HepG2 (cell line): Measurements from ENCODE around the gene SGK1. TPM values are rescaled to one million over a fixed set of nuclear protein-coding genes. Genes with fewer than 3 reads are reported as not detected.

Experiments
- ATAC-seq: fragments of 200-7000 bp; cut with Tn5 transposase; 3 replicates; pipeline ENCODE4 v1.9.1; 2020; ENCODE audit warnings: mild to moderate bottlenecking, moderate library complexity
- BruUV-seq: library from RNA; stranded (reverse); fragments of 400-500 nt; replicated peaks from 2 replicates; lab custom pipeline; 2021; lab: Mats Ljungman, UMichigan
- CTCF ChIA-PET: fragments of 300-600 bp; formaldehyde crosslinking; extraction: SDS; loops from one replicate; lab custom pipeline; 2021; ENCODE audit warnings: low total read pairs, inconsistent platforms, low intra/inter-chr PET ratio; lab: Yijun Ruan, JAX
- POLR2A ChIA-PET: fragments of 350-600 bp; sonication (Branson Sonifier 250); formaldehyde crosslinking; loops from one replicate; lab custom pipeline; 2020; ENCODE audit warnings: antibody characterized with exemption, inconsistent platforms; lab: Yijun Ruan, JAX
- DNase-seq: peaks from one replicate; pipeline ENCODE4 v3.0.0-alpha.2; 2015; ENCODE audit warnings: low spot score
- FAIRE-seq: peaks from 3 replicates; lab custom pipeline; 2011; peaks lifted over from hg19 to GRCh38; lab: Jason Lieb, UNC
- H2AFZ ChIP-seq: one replicate; pipeline ENCODE4 v1.6.1; 2011; ENCODE audit warnings: low read length, inconsistent platforms
- H3K27ac ChIP-seq: fragments of 300-600 bp; 3 replicates; pipeline ENCODE4 v1.8.0; 2011; ENCODE audit warnings: mixed run types, mild to moderate bottlenecking, mixed read lengths, low read length, inconsistent platforms; ENCODE audit not compliant: insufficient read depth; ENCODE audit errors: extremely low read length
- H3K27me3 ChIP-seq, 2 experiments: fragments of 200-600 bp in 1 of 2; 2 replicates in 1 of 2; 3 replicates in 1 of 2; pipeline versions ENCODE4 v1.6.0 to v1.8.0; 2011; ENCODE audit warnings: low read length in 2 of 2, mild to moderate bottlenecking in 2 of 2, moderate library complexity in 2 of 2, inconsistent platforms in 1 of 2; ENCODE audit not compliant: insufficient read depth in 2 of 2, control insufficient read depth in 1 of 2
- H3K36me3 ChIP-seq, 2 experiments: fragments of 200-600 bp in 1 of 2; replicated peaks in 1 of 2; 2 replicates in 1 of 2; 3 replicates in 1 of 2; pipeline versions ENCODE4 v1.5.1 to v1.8.0; 2011; ENCODE audit warnings: low read length in 2 of 2, inconsistent platforms in 1 of 2; ENCODE audit not compliant: insufficient read depth in 2 of 2, control insufficient read depth in 1 of 2
- H3K4me1 ChIP-seq: 2 replicates; pipeline ENCODE4 v1.5.1; 2012; ENCODE audit warnings: low read length, inconsistent platforms; ENCODE audit not compliant: insufficient read depth
- H3K4me2 ChIP-seq: 2 replicates; pipeline ENCODE4 v1.6.0; 2011; ENCODE audit warnings: low read depth, low read length, inconsistent platforms
- H3K4me3 ChIP-seq, 3 experiments: fragments of 200-600 bp in 1 of 3; sonication (generic), shearing (Covaris generic) in 1 of 3; replicated peaks in 1 of 3; 2 replicates each; pipeline ENCODE4 v1.5.1; 2011 to 2016; ENCODE audit warnings: low read length in 3 of 3, inconsistent platforms in 2 of 3, low read depth in 2 of 3, mild to moderate bottlenecking in 2 of 3, control low read depth in 1 of 3, mixed read lengths in 1 of 3; ENCODE audit not compliant: insufficient read depth in 1 of 3
- H3K79me2 ChIP-seq: one replicate; pipeline ENCODE4 v1.6.1; 2011; ENCODE audit warnings: low read length, inconsistent platforms; ENCODE audit not compliant: insufficient read depth
- H3K9ac ChIP-seq: 2 replicates; pipeline ENCODE4 v1.6.0; 2011; ENCODE audit warnings: mild to moderate bottlenecking, low read depth, low read length, inconsistent platforms; ENCODE audit not compliant: insufficient read depth
- H3K9me3 ChIP-seq: 2 replicates; pipeline ENCODE4 v1.5.1; 2012; ENCODE audit warnings: mild to moderate bottlenecking, low read length
- H4K20me1 ChIP-seq: 2 replicates; pipeline ENCODE4 v1.6.0; 2011; ENCODE audit warnings: inconsistent platforms, mild to moderate bottlenecking, low read length, moderate library complexity; ENCODE audit not compliant: insufficient read depth
- ARHGAP35 ChIP-seq: sonication (generic); formaldehyde crosslinking; IDR thresholded peaks from 2 replicates; pipeline ENCODE4 v1.9.0; 2022; ENCODE audit warnings: mild to moderate bottlenecking, inconsistent platforms, moderate library complexity, missing genetic modification reagents, borderline replicate concordance
- ARNT ChIP-seq: fragments of 450-650 bp; IDR thresholded peaks from 2 replicates; pipeline ENCODE4 v1.6.1; 2017
- CREB1 ChIP-seq, 2 experiments: fragments of 450-650 bp in 1 of 2; IDR thresholded peaks; 2 replicates each; pipeline ENCODE4 v1.6.1; 2016 to 2017; ENCODE audit warnings: control low read depth in 1 of 2, mild to moderate bottlenecking in 1 of 2, missing compliant biosample characterization in 1 of 2, missing genetic modification characterization in 1 of 2
- ELF4 ChIP-seq: sonication (generic); formaldehyde crosslinking; IDR thresholded peaks from 2 replicates; pipeline ENCODE4 v1.5.0; 2020; ENCODE audit warnings: missing genetic modification reagents, mild to moderate bottlenecking, moderate library complexity, borderline replicate concordance
- EP300 ChIP-seq, 3 experiments: sonication (generic) in 1 of 3; formaldehyde crosslinking in 1 of 3; IDR thresholded peaks; 2 replicates each; pipeline versions ENCODE4 v1.5.1 to v1.6.1; 2011 to 2020; ENCODE audit warnings: low read depth in 2 of 3, low read length in 2 of 3, borderline replicate concordance in 1 of 3, improper control_type of control experiment in 1 of 3, mild to moderate bottlenecking in 1 of 3, missing genetic modification reagents in 1 of 3, moderate library complexity in 1 of 3
- KLF15 ChIP-seq: sonication (generic); formaldehyde crosslinking; IDR thresholded peaks from 2 replicates; pipeline ENCODE4 v1.8.1; 2023; ENCODE audit warnings: borderline replicate concordance, mild to moderate bottlenecking, inconsistent platforms, missing genetic modification reagents, mixed read lengths
- MAZ ChIP-seq, 2 experiments: sonication (generic) in 1 of 2; formaldehyde crosslinking in 1 of 2; IDR thresholded peaks; 2 replicates each; pipeline versions ENCODE4 v1.5.0 to v1.6.1; 2012 to 2020; ENCODE audit warnings: low read depth in 2 of 2, mild to moderate bottlenecking in 2 of 2, borderline replicate concordance in 1 of 2, improper control_type of control experiment in 1 of 2, low read length in 1 of 2, missing genetic modification reagents in 1 of 2, moderate library complexity in 1 of 2
- MYNN ChIP-seq: sonication (generic); formaldehyde crosslinking; IDR thresholded peaks from 2 replicates; pipeline ENCODE4 v1.4.0; 2020; ENCODE audit warnings: mild to moderate bottlenecking, low read depth, missing genetic modification reagents
- ZFP36 ChIP-seq: fragments of 150-350 bp; IDR thresholded peaks from 2 replicates; pipeline ENCODE4 v1.6.1; 2018; ENCODE audit warnings: borderline replicate concordance, low read length, low read depth; ENCODE audit not compliant: partially characterized antibody
- ZNF20 ChIP-seq: sonication (generic); formaldehyde crosslinking; IDR thresholded peaks from 2 replicates; pipeline ENCODE4 v1.4.0; 2020; ENCODE audit warnings: mild to moderate bottlenecking, moderate library complexity, missing genetic modification reagents
- ZNF382 ChIP-seq: sonication (generic); formaldehyde crosslinking; IDR thresholded peaks from 2 replicates; pipeline ENCODE4 v1.5.0; 2020; ENCODE audit warnings: missing genetic modification reagents, mild to moderate bottlenecking, borderline replicate concordance
- ZNF557 ChIP-seq: sonication (generic); formaldehyde crosslinking; IDR thresholded peaks from 2 replicates; pipeline ENCODE4 v1.4.0; 2020; ENCODE audit warnings: missing genetic modification reagents
- ZNF563 ChIP-seq: sonication (generic); formaldehyde crosslinking; IDR thresholded peaks from 2 replicates; pipeline ENCODE4 v1.8.0; 2022; ENCODE audit warnings: mild to moderate bottlenecking, moderate library complexity, missing genetic modification reagents
- WGBS: methylation state at CpG from one replicate; pipeline ENCODE4 v1.1.6; 2017; ENCODE audit warnings: low lambda C conversion rate; 5-methylcytosine and 5-hydroxymethylcytosine counted together
- in situ Hi-C: cut with HindIII; loops from 2 replicates; pipeline ENCODE4 v1.10.0; 2017; ENCODE audit warnings: low pct_unique_long_range_greater_than_20kb; ENCODE audit not compliant: extremely low pct_ligation_motif_present
- intact Hi-C: fragments of 100-400 bp; cut with micrococcal nuclease; formaldehyde crosslinking; loops from one replicate; pipeline ENCODE4 v1.10.0; 2022; ENCODE audit not compliant: unreplicated experiment
- polyA plus RNA-seq, 8 experiments: library from polyadenylated mRNA; depleted of rRNA in 3 of 8; stranded (reverse) in 7 of 8; unstranded in 1 of 8; fragments of >200 nt; fragmentation: Illumina TruSeq in 4 of 8; extraction: Trizol in 4 of 8; gene quantifications; 2 replicates each; pipeline versions ENCODE4 v1.2.1 to v1.2.3, GENCODE V29; 2011 to 2016; ENCODE audit warnings: low read depth in 4 of 8, missing spikeins in 1 of 8, mixed read lengths in 1 of 8; ENCODE audit not compliant: insufficient read depth in 1 of 8
- total RNA-seq, 5 experiments: library from RNA; depleted of rRNA; stranded (reverse); fragments of >200 nt; fragmentation: Illumina TruSeq; extraction: Trizol; gene quantifications; 2 replicates each; pipeline ENCODE4 v1.2.3, GENCODE V29; 2016; ENCODE audit warnings: low read depth in 1 of 5
- TF ChIP-seq, protein P1 (sequence below): sonication (generic); formaldehyde crosslinking; IDR thresholded peaks from 2 replicates; pipeline ENCODE4 v1.4.0; 2020; ENCODE audit warnings: missing genetic modification reagents
- TF ChIP-seq, protein P2 (sequence below): sonication (generic); formaldehyde crosslinking; IDR thresholded peaks from 2 replicates; pipeline ENCODE4 v1.4.0; 2020; ENCODE audit warnings: missing genetic modification reagents
- TF ChIP-seq, protein P3 (sequence below): sonication (generic); formaldehyde crosslinking; IDR thresholded peaks from 2 replicates; pipeline ENCODE4 v1.4.0; 2020; ENCODE audit warnings: missing genetic modification reagents

Gene SGK1
- total and polyA plus RNA-seq, 2 of the 13 experiments (the other 11 are each of a cell fraction or from before 2014, with no cell fraction given): 56.1 to 56.2 TPM

DNA sequence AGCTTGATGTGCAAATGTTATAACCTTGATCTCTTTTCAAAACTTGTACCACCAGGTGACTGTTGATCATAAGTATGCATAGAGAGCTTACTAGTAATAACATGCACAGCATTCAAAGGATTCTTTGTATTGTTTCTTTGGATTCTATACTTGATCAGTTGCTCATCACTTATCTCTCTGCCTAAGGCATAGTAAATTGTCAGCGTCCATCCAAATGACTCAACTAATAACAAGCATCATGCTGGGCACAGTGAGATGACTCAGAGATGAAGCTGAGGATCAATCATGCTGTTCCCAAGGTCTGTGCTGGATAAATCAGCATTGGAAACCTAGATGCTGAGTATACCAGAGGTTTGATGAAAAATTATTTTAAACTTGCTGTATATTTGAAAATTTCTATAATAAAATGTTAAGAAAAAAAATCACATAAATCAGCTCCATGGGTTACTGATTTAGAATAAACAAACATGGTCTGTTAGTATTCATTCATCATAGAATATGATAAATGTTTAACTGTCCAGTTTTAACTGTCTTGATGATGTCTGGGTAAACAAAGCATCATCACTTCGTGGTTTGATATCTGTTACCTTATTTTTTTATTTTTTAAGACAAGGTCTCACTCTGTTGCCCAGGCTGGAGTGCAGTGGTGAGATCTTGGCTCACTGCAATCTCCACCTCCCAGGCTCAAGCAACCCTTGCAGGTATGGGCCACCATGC is 45.6 kb upstream of the SGK1 start:
- H2AFZ ChIP-seq: no peak overlapping the region
- no peaks in the 10 kb centered on the region for H3K79me2 ChIP-seq
- BruUV-seq: no TSS peak
- no peak for ATAC-seq
- POLR2A ChIA-PET: no interaction called here
- no peak overlapping the region for H3K9ac ChIP-seq
- no peak overlapping the region for H3K4me3 ChIP-seq
- intact Hi-C loops: no loop called here
- no peak for DNase-seq
- no peaks in the 10 kb centered on the region for H3K27me3 ChIP-seq
- CTCF ChIA-PET: no interaction called here
- no peaks in the 10 kb centered on the region for H3K4me1 ChIP-seq
- 3% methylated on average over 2 of the region's 2 CpGs for WGBS
- H3K9me3 ChIP-seq: no peaks in the 10 kb centered on the region
- no peak overlapping the region for H3K4me2 ChIP-seq
- no peaks in the 10 kb centered on the region for H3K36me3 ChIP-seq
- H3K27ac ChIP-seq: no peak overlapping the region
- no peak for FAIRE-seq
- in situ Hi-C loops: no loop called here
- no peaks in the 10 kb centered on the region for H4K20me1 ChIP-seq
- TF ChIP-seq, protein P1, sequence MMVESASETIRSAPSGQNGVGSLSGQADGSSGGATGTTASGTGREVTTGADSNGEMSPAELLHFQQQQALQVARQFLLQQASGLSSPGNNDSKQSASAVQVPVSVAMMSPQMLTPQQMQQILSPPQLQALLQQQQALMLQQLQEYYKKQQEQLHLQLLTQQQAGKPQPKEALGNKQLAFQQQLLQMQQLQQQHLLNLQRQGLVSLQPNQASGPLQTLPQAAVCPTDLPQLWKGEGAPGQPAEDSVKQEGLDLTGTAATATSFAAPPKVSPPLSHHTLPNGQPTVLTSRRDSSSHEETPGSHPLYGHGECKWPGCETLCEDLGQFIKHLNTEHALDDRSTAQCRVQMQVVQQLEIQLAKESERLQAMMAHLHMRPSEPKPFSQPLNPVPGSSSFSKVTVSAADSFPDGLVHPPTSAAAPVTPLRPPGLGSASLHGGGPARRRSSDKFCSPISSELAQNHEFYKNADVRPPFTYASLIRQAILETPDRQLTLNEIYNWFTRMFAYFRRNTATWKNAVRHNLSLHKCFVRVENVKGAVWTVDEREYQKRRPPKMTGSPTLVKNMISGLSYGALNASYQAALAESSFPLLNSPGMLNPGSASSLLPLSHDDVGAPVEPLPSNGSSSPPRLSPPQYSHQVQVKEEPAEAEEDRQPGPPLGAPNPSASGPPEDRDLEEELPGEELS (CRISPR knock-in tag): no peak
- TF ChIP-seq MAZ (IDR thresholded peaks at IDR 0.05; ENCODE audit: borderline replicate concordance, low read depth, low read length) (no peak), MAZ (CRISPR knock-in tag; IDR thresholded peaks at IDR 0.05; ENCODE audit: low read depth) (no peak), EP300 (IDR thresholded peaks at IDR 0.05; ENCODE audit: low read depth in 2 of 2, low read length in 2 of 2) (no peak), EP300 (CRISPR knock-in tag; IDR thresholded peaks at IDR 0.05; ENCODE audit: borderline replicate concordance) (no peak), MYNN (no peak), ZNF563 (no peak), ARNT (no peak), CREB1 (IDR thresholded peaks at IDR 0.05) (no peak), CREB1 (CRISPR knock-in tag; IDR thresholded peaks at IDR 0.05) (no peak), ZNF382 (no peak), KLF15 (CRISPR knock-in tag) (no peak), ZNF20 (CRISPR knock-in tag) (no peak), ZFP36 (no peak), ELF4 (CRISPR knock-in tag) (no peak), ARHGAP35 (no peak), ZNF557 (CRISPR knock-in tag) (no peak)
- TF ChIP-seq, protein P2, sequence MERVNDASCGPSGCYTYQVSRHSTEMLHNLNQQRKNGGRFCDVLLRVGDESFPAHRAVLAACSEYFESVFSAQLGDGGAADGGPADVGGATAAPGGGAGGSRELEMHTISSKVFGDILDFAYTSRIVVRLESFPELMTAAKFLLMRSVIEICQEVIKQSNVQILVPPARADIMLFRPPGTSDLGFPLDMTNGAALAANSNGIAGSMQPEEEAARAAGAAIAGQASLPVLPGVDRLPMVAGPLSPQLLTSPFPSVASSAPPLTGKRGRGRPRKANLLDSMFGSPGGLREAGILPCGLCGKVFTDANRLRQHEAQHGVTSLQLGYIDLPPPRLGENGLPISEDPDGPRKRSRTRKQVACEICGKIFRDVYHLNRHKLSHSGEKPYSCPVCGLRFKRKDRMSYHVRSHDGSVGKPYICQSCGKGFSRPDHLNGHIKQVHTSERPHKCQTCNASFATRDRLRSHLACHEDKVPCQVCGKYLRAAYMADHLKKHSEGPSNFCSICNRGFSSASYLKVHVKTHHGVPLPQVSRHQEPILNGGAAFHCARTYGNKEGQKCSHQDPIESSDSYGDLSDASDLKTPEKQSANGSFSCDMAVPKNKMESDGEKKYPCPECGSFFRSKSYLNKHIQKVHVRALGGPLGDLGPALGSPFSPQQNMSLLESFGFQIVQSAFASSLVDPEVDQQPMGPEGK (CRISPR knock-in tag): no peak
- TF ChIP-seq, protein P3, sequence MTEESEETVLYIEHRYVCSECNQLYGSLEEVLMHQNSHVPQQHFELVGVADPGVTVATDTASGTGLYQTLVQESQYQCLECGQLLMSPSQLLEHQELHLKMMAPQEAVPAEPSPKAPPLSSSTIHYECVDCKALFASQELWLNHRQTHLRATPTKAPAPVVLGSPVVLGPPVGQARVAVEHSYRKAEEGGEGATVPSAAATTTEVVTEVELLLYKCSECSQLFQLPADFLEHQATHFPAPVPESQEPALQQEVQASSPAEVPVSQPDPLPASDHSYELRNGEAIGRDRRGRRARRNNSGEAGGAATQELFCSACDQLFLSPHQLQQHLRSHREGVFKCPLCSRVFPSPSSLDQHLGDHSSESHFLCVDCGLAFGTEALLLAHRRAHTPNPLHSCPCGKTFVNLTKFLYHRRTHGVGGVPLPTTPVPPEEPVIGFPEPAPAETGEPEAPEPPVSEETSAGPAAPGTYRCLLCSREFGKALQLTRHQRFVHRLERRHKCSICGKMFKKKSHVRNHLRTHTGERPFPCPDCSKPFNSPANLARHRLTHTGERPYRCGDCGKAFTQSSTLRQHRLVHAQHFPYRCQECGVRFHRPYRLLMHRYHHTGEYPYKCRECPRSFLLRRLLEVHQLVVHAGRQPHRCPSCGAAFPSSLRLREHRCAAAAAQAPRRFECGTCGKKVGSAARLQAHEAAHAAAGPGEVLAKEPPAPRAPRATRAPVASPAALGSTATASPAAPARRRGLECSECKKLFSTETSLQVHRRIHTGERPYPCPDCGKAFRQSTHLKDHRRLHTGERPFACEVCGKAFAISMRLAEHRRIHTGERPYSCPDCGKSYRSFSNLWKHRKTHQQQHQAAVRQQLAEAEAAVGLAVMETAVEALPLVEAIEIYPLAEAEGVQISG (CRISPR knock-in tag): no peak
